ENCODE measurements around the gene EMILIN1.

- TF ChIP-seq CTCF (IDR thresholded peaks at IDR 0.05) (no peak), EZH2 (IDR thresholded peaks at IDR 0.05; ENCODE audit: borderline replicate concordance, insufficient read depth, low read depth, low read length, poor library complexity, severe bottlenecking) (no peak)
These were observed 4.5 kb downstream of the EMILIN1 start for GRCh38 chr2:27082773-27083409.
